Transverse colon (tissue), 4 donors: Measurements from ENCODE around the gene AOPEP.

Source experiments
- EP300 ChIP-seq: sonication (generic); formaldehyde crosslinking; IDR thresholded peaks from one replicate; pipeline ENCODE4 v1.6.1; 2017; ENCODE audit warnings: antibody characterized with exemption, low read depth
- POLR2A ChIP-seq: fragments of 450-650 bp; IDR thresholded peaks from one replicate; pipeline ENCODE4 v1.6.1; 2016; ENCODE audit warnings: antibody characterized with exemption, mild to moderate bottlenecking, moderate library complexity
- POLR2AphosphoS5 ChIP-seq, 3 donors: sonication (generic); formaldehyde crosslinking; IDR thresholded peaks; one replicate each; pipeline ENCODE4 v1.6.1; 2016; ENCODE audit warnings: antibody characterized with exemption in 3 of 3
- TF ChIP-seq, protein P1 (sequence below), 5 experiments: fragments of 200-600 bp in 3 of 5; fragments of 450-650 bp in 2 of 5; sonication (generic) in 3 of 5; IDR thresholded peaks; 1 replicate in 2 of 5; 2 replicates in 3 of 5; pipeline ENCODE4 v1.5.1; 2016 to 2017; ENCODE audit warnings: antibody characterized with exemption in 5 of 5, inconsistent platforms in 3 of 5, mild to moderate bottlenecking in 2 of 5, moderate library complexity in 1 of 5

DNA sequence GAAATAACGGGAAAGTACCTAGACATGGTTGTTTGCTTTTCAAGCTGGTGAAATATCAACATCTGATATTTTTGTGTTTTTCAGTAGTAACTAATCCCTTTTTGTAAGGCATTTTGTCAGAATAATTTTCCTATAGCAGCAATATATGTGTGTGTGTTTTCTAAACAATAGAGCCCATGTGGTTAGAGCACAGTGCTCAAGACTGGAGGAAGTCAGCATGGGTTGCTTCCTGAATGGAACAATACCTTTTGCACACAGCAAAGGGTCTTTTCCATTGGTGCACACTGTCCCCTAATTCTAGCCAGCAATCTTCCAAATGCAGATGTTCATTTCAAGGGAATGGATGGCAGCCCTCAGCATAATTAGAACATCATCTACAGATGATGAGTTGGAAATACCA, 270.1 kb downstream of the AOPEP start:
- TF ChIP-seq, protein P1, sequence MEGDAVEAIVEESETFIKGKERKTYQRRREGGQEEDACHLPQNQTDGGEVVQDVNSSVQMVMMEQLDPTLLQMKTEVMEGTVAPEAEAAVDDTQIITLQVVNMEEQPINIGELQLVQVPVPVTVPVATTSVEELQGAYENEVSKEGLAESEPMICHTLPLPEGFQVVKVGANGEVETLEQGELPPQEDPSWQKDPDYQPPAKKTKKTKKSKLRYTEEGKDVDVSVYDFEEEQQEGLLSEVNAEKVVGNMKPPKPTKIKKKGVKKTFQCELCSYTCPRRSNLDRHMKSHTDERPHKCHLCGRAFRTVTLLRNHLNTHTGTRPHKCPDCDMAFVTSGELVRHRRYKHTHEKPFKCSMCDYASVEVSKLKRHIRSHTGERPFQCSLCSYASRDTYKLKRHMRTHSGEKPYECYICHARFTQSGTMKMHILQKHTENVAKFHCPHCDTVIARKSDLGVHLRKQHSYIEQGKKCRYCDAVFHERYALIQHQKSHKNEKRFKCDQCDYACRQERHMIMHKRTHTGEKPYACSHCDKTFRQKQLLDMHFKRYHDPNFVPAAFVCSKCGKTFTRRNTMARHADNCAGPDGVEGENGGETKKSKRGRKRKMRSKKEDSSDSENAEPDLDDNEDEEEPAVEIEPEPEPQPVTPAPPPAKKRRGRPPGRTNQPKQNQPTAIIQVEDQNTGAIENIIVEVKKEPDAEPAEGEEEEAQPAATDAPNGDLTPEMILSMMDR (IDR thresholded peaks at IDR 0.05) = no peak
- TF ChIP-seq POLR2AphosphoS5 (IDR thresholded peaks at IDR 0.05) (no peak), EP300 (no peak), POLR2A (no peak)
